AG10803 (cell line): ENCODE results near the gene NUTM1.
"Not testable (repeated sequence)": the region's sequence is repeated elsewhere in the genome, so short reads cannot be mapped to it uniquely, and the experiment has no call there.

Source experiments
- DNase-seq: peaks from one replicate; pipeline ENCODE4 v3.0.0; 2010; ENCODE audit warnings: low read depth
- H3K4me3 ChIP-seq: 2 replicates; pipeline ENCODE4 v1.5.1; 2011; ENCODE audit warnings: mild to moderate bottlenecking, low read length, control low read depth
- TF ChIP-seq, protein P1 (sequence below): conservative IDR thresholded peaks from 2 replicates; pipeline ENCODE4 v1.5.1; 2011; ENCODE audit warnings: mild to moderate bottlenecking, low read length, control low read depth, inconsistent platforms

The NUTM1 gene

GRCh38 chr15:34347951-34348638 is 5.0 kb downstream of the NUTM1 start:
- TF ChIP-seq, protein P1, sequence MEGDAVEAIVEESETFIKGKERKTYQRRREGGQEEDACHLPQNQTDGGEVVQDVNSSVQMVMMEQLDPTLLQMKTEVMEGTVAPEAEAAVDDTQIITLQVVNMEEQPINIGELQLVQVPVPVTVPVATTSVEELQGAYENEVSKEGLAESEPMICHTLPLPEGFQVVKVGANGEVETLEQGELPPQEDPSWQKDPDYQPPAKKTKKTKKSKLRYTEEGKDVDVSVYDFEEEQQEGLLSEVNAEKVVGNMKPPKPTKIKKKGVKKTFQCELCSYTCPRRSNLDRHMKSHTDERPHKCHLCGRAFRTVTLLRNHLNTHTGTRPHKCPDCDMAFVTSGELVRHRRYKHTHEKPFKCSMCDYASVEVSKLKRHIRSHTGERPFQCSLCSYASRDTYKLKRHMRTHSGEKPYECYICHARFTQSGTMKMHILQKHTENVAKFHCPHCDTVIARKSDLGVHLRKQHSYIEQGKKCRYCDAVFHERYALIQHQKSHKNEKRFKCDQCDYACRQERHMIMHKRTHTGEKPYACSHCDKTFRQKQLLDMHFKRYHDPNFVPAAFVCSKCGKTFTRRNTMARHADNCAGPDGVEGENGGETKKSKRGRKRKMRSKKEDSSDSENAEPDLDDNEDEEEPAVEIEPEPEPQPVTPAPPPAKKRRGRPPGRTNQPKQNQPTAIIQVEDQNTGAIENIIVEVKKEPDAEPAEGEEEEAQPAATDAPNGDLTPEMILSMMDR = no peak
- no peak for DNase-seq
- H3K4me3 ChIP-seq = no peak overlapping the region

DNA sequence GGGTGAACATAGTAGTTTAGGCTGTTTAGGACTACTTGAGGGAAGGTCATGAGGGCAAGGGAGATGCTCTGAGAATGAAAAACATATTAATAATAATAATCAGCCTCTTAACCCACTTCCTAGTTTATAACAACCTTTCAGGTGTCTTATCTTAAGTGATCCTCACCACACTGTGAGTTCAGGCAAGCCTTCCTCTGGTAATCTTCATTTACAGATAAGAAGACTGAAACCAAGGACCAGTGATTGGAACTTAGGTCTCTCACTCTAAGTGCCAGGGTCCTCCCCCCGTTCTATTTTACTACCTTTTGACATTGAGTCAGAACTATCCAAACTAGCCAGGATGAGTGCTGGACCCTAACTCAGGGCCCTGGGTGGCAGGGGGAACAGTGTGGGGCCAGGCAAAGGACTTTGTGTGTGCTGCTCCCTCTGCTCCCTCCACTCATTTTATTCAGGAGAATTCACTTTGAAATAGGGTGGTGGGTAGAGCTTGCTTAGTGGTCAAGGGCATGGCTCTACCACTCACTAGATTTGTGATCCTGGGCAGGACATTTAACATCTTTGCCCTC is 5.7 kb downstream of the NUTM1 start:
- TF ChIP-seq, protein P1 = no peak
- DNase-seq = no peak
- H3K4me3 ChIP-seq = no peak overlapping the region

DNA sequence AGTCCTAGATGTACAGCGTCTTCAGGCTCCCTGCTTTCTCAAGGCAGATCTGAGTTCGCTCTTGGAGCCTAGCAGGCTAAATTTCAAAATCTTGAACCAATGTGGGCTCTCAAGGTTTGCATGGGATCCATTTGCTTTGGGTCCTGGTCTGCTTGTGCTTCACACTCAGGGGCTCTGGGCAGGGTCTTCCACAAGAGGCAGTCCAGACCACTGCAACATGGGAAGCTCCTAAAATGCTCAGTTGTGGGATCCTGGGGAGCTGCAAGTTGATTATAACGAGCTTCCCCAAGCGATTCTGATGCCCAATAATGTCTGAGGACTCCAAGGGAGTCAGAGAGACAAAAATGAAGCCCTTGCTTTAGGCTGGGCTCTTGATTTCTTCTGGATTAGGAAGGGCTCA is 6.7 kb downstream of the NUTM1 start:
- no peak overlapping the region for H3K4me3 ChIP-seq
- no peak for DNase-seq
- TF ChIP-seq, protein P1 = no peak

DNA sequence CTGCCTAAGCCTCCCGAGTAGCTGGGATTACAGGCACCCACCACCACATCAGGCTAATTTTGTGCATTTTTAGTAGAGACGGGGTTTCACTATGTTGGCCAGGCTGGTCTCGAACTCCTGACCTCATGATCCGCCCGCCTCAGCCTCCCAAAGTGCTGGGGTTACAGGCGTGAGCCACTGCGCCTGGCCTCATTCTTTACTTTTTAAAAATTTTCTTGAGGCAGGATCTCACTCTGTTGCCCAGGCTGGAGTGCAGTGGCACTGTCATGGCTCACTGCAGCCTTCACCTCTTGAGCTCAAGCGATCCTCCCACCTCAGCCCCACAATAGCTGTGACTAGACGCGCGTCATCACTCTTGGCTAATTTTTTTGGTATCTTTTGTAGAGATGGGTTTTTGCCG is 9.9 kb downstream of the NUTM1 start:
- H3K4me3 ChIP-seq, DNase-seq: not testable (repeated sequence)

DNA sequence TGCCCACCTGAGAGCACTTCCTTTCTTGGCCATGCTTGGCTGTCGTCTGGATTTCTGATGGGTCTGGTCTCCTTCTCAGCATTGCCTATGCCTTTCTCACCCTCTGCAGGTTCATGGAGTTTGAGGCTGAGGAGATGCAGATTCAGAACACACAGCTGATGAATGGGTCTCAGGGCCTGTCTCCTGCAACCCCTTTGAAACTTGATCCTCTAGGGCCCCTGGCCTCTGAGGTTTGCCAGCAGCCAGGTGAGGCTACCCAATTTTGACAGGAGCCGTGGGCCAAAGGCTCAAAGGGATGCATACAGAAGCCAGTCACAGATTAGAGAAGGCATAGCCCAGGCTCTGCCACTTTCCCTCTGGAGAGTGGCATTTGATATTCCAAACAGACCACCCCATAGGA is 10.5 kb downstream of the NUTM1 start:
- no peak overlapping the region for H3K4me3 ChIP-seq
- TF ChIP-seq, protein P1 = no peak
- no peak for DNase-seq

DNA sequence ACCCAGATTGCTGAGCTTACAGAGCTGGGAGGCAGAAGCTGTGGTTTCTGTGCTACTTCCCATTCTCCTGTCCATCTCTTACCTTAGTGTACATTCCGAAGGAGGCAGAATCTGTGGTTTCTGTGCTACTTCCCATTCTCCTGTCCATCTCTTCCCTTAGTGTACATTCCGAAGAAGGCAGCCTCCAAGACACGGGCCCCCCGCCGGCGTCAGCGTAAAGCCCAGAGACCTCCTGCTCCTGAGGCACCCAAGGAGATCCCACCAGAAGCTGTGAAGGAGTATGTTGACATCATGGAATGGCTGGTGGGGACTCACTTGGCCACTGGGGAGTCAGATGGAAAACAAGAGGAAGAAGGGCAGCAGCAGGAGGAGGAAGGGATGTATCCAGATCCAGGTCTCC is 11.2 kb downstream of the NUTM1 start:
- no peak for DNase-seq

GRCh38 chr15:34355241-34355640 is 12.1 kb downstream of the NUTM1 start:
- TF ChIP-seq, protein P1 = no peak
- no peak overlapping the region for H3K4me3 ChIP-seq
- no peak for DNase-seq

More for the DNA sequence above, 11.2 kb downstream of the NUTM1 start:
- no peak overlapping the region for H3K4me3 ChIP-seq
- TF ChIP-seq, protein P1 = no peak
